UCSD-AML1 (cell line): ENCODE data around the gene SCOC.

Experiments
- DNase-seq: peaks from one replicate; lab custom pipeline; 2025; ENCODE audit not compliant: unreplicated experiment; lab: John Stamatoyannopoulos, UW

The SCOC gene

GRCh38 chr4:140373328-140374129 lies at the start of gene SCOC:
SCOC (plus strand) TSS chr4:140373646; CDS start chr4:140379171, 5,525 bp downstream.
- peak; percentile 98 for DNase-seq

- no peak for DNase-seq
Observed at GRCh38 chr4:140326395-140326993, 47.0 kb upstream of the SCOC start.

- DNase-seq: no peak
Observed at GRCh38 chr4:140330311-140330900, 43.0 kb upstream of the SCOC start.

- no peak for DNase-seq
Observed at GRCh38 chr4:140331245-140331644, 42.2 kb upstream of the SCOC start.

- no peak for DNase-seq
Observed at GRCh38 chr4:140331876-140332275, 41.6 kb upstream of the SCOC start.

- DNase-seq: no peak
Observed at GRCh38 chr4:140332734-140333133, 40.7 kb upstream of the SCOC start.

GRCh38 chr4:140333523-140333922 lies 39.9 kb upstream of the SCOC start:
- no peak for DNase-seq

- DNase-seq: no peak
Observed at GRCh38 chr4:140335076-140335475, 38.4 kb upstream of the SCOC start.

- no peak for DNase-seq
Observed at GRCh38 chr4:140336730-140337129, 36.7 kb upstream of the SCOC start.

- no peak for DNase-seq
Observed at GRCh38 chr4:140342620-140343019, 30.8 kb upstream of the SCOC start.

GRCh38 chr4:140343303-140343702 lies 30.1 kb upstream of the SCOC start:
- DNase-seq: no peak

- no peak for DNase-seq
Observed at GRCh38 chr4:140344101-140344500, 29.3 kb upstream of the SCOC start.

- no peak for DNase-seq
Observed at GRCh38 chr4:140344621-140345020, 28.8 kb upstream of the SCOC start.

- DNase-seq: no peak
Observed at GRCh38 chr4:140346136-140346535, 27.3 kb upstream of the SCOC start.

- DNase-seq: no peak
Observed at GRCh38 chr4:140349816-140350215, 23.6 kb upstream of the SCOC start.

GRCh38 chr4:140351093-140352075 lies 22.1 kb upstream of the SCOC start:
- DNase-seq: no peak

GRCh38 chr4:140353786-140354185 lies 19.7 kb upstream of the SCOC start:
- no peak for DNase-seq

- no peak for DNase-seq
Observed at GRCh38 chr4:140355288-140355687, 18.2 kb upstream of the SCOC start.

- DNase-seq: no peak
Observed at GRCh38 chr4:140357868-140358267, 15.6 kb upstream of the SCOC start.

GRCh38 chr4:140358281-140358680 lies 15.2 kb upstream of the SCOC start:
- peak; percentile 18 for DNase-seq
